HFF-Myc (cell line): ENCODE results near the gene GRK6.
A peak's percentile ranks its signal among the peaks of the same experiment; 100 is the strongest.

ENCODE experiments used
- DNase-seq: peaks from one replicate; pipeline ENCODE4 v3.0.0-alpha.2; 2011; ENCODE audit warnings: low read depth; ENCODE audit errors: extremely low read depth
- H3K4me3 ChIP-seq: replicated peaks from 2 replicates; pipeline ENCODE4 v1.5.1; 2011; ENCODE audit warnings: low read depth, mild to moderate bottlenecking, control low read depth, low read length
- CTCF ChIP-seq: IDR thresholded peaks from 2 replicates; pipeline ENCODE4 v1.5.1; 2012; ENCODE audit warnings: mild to moderate bottlenecking, low read depth, low read length, control low read depth; ENCODE audit errors: missing control alignments

GRK6 gene

DNA sequence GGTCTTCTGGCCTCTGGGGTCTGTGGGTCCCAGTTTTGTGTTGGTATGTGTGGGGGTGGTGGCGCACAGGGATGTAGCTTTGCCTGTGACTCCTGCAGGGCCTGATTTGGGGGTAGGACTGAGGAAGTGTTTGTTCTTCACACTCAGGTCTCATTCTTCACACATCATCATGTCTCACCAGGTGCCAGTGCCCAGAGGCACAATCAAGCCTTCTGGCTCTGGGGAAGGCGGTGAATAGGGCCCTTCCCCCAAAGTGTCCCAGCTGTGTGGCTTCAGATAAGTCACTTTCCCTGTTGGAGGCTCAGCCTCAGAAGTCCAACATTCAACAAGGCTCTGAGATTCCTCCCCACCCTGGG, 41.8 kb downstream of the GRK6 start:
- H3K4me3 ChIP-seq = no peak overlapping the region
- TF ChIP-seq CTCF = no peak
- DNase-seq = no peak

GRCh38 chr5:177468685-177469628, 42.5 kb downstream of the GRK6 start:
- DNase-seq = no peak
- H3K4me3 ChIP-seq = no peak overlapping the region

GRCh38 chr5:177469750-177470525, 43.5 kb downstream of the GRK6 start:
- no peak overlapping the region; the same call in 1 of the 2 replicates for H3K4me3 ChIP-seq
- no peak for TF ChIP-seq CTCF
- DNase-seq = no peak

More at GRCh38 chr5:177468685-177469628, 42.5 kb downstream of the GRK6 start:
- TF ChIP-seq CTCF = no peak

GRCh38 chr5:177470759-177471536, 44.5 kb downstream of the GRK6 start:
- no peak for DNase-seq
- peak overlapping the region; percentile 82 for H3K4me3 ChIP-seq
- TF ChIP-seq CTCF = no peak

DNA sequence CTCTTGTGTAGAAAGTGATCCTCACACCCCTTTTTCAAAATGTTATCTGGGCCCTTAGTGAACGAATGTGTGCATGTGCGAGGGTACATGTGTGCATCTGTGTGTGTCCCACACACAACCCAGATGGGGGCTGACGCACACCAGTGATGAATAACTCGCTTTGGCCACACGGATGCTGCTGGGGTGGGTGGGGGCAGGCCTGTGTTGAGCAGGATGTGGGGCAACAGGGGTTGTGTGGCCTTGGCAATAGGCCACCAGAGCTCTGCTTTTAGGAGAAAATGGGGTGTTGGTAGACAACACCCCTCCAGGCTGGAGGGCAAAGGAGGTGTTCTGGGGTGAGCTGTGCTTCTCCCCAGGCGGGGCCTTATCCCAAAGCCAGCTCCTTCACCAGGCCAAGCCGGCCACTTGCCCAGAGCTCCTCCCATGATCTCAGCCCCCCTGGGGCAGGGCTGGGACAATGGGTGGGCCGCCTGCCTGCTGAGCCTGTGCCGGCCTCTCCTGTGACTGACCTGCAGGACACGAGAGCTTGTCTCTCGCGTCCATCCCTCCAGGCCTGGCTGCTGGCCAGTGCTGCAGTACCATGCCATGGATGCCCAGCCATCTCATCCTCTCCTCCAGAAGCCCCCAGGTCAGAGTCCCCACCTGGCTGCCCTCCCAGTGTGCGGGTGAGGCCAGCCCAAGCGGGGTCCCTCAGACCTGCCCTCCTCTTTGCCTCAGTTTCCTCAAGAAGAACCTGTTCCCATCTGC, 45.3 kb downstream of the GRK6 start:
- TF ChIP-seq CTCF = no peak
- H3K4me3 ChIP-seq = peak overlapping the region; percentile 82
- DNase-seq = no peak
